NCI-H345 treated with DMSO at 0.1 percent for 48 hours (cell line): ENCODE measurements around the gene SUSD3.

Source experiments
- DNase-seq: peaks from one replicate; lab custom pipeline; 2025; ENCODE audit not compliant: unreplicated experiment; lab: John Stamatoyannopoulos, UW

Gene SUSD3

DNA sequence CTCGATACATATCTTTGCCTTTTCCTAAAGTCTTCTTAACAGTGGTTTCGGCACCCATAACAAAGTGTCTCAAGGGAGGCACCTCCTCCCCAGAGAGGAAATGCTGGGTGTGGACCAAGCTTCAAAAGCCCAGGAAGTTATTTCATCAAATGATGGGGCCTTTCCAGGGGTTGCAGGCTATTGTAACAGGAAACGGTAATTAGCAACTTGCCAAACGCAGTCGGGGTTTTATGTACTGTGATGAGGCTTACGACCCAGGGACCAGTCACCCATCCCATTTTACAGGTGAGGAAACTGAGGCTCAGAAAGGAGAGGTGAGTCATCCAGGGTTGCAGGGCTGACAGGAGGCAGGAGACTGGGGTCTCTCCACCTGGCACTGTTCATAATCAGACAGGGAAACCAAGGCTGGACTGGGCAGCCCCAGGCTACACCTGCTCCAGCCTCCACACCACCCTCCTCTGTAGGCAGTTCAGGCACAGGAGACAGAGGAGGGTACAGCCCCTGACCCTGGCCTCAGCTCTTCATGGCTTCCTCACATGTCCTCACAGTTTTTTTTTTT lies 30.0 kb upstream of the SUSD3 start:
- no peak for DNase-seq

DNA sequence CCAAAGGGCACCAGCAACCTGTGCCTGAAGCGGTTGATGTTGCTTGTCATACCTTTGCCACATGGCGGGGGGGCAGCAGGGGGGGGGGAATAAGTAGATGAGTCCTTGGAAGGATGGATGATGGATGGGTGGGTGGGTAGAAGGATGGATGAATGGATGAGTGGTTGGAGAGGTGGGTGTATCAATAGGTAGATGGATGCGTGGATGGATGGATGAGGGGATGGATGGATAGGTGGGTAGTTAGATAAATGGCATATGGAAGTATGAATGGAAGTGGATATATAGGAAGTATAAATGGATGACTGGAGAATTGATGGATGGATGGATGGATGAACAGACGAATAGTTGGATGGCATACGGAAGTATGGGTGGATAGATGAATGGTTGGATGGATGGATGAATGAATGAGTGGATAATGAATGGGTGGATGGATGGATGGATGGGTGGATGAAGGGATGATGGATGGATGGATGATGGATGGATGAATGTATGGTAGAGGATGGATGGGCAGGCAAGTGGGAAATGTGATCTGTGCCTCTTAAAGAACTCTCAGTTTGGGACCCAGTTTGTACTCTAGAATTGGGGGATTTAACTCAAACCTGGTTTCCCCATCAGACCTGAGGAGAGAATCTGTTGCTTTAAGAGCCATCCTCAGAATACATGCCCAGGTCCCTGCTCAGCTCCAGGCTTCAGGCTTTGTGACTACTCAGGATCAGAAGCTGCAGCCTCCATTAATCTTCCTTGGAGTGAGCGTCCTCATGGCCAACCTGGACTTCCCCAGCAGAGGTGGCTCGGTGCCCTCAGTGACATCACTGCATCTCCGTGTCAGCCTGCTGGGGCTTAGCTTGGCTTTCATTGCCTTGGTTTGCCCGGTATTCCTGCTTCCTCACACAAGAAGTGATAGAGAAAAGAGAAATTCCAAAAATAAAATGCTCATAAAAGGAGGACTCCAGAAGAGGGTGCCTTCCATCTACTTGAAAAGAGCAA lies 27.6 kb upstream of the SUSD3 start:
- DNase-seq, result no peak

DNA sequence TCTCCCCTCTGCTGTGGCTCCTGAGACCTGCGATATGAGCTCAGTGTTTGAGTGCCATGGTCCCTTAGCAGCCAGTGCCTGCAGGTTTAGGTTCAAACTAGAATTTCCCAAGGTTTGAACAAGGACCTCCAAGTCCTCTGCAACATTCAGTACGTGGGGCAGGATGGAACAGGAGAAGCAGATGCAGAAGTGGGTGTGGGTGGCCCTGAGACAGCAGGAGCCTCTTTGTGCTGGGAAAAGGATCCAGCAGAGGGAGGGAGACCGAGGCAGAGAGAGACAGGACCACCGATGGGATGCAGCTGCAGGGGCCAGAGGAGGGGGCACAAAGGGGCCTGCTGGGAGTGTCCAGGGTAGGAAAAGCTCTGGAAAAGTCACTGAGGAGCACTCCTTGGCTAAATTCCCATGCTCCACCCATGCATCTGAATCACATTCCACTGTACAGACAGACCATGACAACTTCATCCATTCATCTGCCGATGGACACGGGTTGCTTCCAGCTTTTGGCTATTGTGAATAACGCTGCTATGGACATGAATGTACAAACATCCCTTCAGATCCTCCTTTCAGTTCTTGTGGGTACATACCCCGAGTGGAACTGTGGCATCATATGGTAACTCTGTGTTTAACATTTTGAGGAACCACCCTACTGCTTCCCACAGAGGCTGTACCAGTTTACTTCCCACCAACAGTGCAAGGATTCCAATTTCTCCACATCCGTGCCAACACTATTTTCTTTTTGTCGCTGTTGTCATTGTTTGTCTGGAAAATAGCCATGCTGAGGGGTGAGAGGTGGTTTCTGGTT lies 26.7 kb upstream of the SUSD3 start:
- DNase-seq, result no peak

DNA sequence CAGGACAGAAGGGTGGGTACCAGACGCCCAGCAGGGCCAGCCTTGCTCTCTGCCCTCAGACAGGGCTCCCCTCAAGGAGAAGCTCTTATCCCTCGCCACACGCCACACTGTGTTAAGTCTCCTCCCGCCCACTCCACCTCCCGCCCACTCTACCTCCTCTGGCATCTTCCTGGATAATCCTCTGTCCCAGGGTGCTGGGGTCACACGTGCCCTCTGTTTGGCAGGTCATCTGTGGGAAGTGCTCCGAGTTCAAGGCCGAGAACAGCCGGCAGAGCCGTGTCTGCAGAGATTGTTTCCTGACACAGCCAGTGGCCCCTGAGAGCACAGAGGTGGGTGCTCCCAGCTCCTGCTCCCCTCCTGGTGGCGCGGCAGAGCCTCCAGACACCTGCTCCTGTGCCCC lies 26.0 kb upstream of the SUSD3 start:
- DNase-seq, result no peak

DNA sequence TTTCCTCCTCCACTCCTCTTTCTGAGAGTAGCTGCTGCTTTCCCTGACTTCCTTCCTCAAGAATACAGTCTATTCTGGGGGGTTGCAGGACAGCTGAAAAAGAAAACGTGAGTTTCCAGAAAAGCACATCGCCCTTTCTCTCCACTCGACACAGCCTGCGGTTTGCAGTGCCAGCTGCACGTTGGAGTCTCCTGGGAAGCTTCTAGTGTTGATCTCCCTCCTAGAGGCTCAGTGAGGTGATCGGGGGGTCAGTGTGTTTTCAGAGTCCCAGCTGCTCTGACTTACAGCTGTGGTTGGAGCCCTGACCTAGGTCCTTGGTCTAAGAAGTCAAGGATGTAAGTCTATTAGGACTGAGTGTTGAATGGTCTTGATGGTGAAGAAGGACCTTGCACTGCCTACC lies 25.0 kb upstream of the SUSD3 start:
- no peak for DNase-seq

DNA sequence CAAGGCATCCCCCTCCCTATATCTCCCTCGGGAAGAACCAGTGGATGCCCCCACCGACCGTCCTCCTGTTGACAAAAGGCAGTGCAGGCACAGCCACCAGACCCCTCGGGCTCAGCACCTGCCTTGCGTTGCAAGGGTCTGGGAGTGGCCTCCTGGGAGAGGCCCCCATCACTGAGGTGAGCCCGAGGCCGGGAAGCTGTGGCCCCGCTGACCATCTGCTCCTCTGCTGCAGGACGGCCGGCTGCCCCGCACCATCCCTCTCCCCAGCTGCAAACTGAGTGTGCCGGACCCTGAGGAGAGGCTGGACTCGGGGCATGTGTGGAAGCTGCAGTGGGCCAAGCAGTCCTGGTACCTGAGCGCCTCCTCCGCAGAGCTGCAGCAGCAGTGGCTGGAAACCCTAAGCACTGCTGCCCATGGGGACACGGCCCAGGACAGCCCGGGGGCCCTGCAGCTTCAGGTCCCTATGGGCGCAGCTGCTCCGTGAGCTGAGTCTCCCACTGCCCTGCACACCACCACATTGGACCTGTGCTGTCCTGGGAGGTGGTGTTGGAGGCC lies 23.3 kb upstream of the SUSD3 start:
- DNase-seq, result no peak

DNA sequence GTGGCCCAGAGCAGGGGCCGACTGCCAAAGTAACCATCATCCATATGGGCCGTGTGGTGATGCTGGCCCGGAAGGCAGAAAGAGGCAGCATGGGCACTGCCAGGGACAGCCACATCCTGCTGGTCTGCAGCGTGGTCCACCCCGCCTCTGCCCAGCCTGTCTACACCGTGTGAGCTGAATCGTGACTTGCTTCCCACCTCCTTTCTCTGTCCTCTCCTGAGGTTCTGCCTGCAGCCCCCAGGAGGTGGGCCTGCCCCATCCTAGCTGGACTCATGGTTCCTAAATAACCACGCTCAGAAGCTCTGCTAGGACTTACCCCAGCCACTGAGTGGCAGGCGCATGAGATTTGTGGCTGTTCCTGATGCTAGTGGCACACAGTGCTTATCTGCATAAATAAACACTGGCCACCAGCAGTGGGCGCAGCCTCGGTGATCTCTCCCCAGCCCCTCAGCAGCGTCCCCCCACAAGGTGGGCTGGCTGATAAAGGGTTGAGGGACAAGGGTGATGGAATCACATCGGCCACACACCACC lies 22.6 kb upstream of the SUSD3 start:
- no peak for DNase-seq

DNA sequence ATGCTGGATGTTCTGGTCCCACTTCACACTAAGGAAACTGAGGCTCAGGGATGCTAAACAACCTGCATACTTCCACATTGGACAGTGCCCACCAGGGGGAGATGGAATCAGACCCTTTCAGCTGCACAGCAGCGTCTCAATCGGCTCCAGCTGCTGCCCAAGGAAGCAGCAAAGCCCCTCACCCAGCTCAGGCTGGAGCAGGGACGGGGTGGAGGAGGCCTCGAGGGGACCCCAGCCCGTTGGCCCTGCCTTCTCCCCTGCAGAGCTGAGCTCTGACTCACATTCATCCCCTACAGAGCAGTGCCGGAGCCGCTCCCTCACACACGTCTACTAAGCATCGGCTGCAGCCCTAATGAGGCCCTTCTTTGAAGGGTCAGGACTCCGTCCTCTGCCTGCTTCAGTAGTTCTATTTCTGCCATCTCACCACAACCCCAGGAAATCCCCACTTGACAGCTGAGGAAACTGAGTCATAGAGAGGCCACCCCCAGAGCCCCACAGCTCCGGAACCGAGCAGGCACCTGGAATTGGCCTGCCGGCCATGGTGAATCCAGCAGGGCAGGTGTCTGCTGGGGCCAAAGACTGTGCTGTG lies 21.5 kb upstream of the SUSD3 start:
- no peak for DNase-seq

DNA sequence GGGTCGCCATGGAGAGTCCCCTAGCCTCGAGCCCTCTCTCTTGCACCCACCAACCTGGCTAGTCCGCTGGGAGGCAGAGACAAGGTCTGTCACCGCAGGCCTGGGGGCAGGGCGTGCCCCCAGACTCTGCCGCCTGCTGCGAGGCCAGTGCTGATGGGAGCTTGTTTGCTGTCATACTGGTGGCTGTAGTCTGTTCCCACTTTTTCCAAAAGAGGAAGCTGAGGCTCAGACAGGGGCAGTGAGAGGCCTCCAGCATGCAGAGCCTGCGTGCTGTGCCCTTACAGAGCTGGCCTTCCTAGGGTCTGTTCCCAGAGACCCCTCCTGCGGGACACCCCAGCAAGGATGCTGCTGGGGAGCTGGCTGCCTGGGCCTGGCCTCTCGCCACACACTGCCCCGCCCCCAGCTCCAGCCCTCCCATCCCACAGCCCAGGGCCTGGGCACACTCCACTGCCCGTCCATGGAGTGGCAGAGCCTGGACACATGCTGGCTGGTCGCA lies 21.0 kb upstream of the SUSD3 start:
- no peak for DNase-seq

DNA sequence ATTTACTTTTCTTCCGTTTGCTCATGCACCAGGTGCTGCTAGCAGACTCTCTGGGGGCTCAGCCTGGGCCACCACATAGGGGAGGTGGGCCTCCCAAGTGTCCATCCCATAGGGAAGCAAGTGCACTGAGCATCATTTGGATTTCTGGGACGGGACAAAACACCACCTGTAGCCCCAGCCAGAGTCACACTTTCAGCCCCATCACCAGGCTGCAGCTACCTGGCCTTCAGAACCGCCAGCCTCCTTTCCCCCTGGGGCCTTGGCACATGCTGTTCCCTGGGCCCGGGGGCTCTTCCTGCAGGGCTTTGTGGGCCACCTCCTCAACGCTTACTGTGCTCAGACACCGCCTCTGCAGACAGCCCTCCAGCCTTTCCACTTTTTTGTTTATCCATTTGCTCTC lies 19.6 kb upstream of the SUSD3 start:
- DNase-seq, result no peak

DNA sequence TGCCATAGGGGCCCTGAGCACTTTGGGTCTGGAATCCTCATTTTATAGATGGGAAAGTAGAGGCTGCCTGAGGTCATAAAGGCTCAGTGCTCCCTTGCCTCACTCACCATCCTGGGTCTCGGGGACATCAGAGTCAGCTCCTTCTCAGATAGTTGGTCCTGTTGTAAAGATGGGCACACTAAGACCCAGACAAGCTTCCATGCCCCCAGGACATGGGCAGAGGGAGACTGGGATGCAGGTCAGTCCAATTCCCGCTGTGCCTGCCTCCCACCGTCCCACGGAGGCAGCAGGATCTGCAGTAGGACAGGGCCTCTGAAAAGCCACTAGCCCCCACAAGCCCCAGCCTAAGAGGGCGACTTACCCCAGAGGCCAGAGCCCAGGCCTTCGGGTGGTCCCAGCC lies 19.0 kb upstream of the SUSD3 start:
- no peak for DNase-seq

DNA sequence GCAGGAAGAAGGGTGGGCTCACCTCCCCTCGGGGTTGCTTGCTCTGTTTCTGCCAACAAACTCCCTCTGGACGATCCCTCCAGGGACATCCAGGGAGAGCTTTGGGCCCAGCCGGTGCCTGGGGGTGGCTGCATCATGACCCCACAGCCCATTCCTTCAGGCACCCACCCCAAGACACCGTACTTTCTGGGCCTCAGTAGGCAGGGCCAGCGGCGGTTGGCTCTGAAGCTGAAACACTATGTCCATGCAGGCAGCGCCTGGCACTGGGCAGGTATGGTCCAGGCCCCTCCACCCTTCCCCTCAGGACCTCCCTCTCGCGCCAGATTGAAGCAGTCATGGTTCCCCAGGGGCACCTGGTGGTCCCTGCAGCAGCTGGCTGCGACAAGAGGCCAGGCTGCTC lies 18.5 kb upstream of the SUSD3 start:
- no peak for DNase-seq

DNA sequence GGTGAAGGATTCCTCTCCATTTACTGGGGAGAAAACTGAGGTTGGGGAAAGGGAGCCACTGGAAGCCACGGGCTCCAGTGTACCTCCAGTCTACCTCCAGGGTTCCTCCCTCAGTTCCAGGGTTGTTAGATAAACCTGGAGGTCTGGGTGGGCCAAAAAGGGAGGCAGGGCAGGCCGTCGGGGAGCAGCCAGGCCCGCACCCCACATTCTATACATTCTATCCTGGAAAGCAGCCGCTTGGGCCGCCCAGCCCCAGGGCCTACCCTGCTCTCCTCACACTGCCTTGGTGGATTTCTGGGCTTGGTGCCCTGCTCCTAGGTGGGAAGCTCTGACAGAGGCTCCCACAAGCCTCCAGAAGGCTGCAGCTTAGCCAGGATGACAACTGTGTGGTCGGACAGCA lies 18.1 kb upstream of the SUSD3 start:
- no peak for DNase-seq

DNA sequence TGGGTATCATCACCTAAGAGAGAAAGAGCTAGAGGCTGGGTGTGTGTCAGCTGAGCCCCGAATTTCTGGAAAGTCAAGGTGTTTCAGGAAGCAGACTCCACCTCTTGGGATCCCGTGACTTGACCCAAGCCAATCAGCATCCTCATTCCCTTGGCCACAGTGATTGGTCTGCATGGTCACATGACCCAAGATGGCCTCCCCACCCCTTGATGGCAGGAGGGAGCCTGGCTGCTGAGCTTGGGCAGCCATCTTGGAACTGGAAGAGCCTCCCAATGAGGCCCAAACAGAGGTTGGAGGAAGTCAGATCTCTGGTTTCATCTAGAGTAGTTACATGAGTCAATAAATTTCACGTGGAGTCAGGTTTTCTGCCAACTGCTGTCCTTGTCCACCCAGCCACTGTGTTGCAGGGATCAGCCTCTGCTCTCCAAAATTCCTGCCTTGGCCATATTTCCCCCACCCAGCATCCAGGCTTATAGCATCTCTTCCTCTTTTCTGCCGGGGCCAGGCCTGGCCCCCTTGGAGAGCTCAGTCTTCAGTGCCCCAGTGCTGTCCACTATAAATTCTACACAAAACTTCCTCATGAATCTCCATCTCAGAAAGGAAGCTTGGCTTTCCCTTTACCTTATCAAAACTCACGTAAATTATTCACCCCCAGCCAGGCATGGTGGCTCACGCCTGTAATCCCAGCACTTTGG lies 17.2 kb upstream of the SUSD3 start:
- no peak for DNase-seq

DNA sequence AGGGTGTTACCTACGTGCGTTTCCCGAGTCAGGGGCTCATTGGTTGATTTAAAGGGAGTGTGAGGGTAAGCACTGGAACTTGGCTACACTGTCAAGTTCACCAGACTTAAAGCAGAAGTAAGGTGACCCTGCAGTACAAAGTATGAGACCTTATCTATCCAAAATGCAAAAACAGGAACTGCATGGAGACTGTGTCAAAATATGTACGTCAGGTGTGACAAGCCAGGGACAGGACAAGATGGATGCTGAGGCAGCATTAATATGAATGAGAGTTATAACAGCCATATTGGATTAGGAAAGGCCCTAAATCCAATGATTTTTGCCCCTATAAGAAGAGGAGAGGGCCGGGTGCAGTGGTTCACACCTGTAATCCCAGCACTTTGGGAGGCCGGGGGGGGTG lies 15.4 kb upstream of the SUSD3 start:
- no peak for DNase-seq

DNA sequence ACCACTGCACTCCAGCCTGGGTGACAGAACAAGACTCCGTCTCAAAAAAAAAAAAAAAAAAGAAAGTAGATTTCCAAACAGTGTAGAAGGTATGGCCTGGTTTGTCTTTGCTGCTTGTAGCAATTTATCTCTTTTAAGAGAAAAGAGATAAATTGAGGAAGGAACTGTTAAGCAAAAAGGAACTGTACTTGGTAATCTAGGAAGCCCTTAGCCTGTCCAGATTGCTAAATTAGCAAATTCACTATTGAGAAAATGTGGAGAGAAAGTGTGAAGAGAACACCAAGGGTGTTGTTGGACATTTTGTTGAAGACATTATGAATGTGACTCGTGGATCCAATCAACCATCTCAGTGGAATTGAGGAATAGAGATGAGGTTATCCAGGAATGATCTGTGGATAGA lies 13.0 kb upstream of the SUSD3 start:
- DNase-seq, result no peak

DNA sequence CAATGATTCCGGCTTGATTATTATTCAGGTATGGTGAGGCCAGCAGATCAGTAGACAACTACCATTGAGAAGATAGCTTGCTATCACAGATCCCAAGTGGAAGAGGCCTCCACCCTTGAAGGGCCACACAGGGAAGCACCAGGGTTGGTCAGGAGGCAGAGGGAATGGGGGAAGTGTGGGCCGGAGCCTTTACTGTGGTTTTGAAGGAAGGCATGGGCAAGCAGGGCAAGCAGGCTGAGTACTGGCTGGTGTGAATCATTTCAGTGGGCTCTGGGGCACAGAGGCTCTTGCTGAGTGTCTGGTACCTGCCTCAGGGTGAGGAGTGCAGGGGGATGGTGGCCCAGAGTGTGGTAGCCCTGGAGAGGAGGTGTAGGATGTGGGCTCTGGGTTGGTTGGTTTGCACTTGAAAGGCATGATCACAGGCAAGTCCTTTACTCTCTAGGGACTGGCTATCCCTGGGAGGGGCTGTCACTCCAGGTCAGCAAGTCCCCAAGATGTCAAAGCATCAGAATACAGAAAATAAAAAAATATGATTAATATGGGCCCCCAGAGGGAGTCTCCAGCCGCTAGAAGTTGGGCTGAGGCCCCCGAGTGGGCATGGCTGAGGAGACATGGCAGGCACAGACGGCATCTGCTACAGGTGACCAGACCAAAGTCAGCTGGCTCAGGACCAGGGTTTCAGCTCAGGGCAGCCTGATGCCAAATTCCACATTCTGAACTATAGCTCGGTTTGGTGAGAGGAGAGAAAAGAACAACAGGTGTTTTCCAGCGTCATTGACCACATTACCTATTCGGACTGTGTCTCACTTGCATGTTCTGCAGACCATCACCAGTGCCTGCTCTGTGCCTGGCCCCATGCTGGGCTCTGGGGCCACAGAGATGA lies 9.7 kb upstream of the SUSD3 start:
- DNase-seq, result no peak

DNA sequence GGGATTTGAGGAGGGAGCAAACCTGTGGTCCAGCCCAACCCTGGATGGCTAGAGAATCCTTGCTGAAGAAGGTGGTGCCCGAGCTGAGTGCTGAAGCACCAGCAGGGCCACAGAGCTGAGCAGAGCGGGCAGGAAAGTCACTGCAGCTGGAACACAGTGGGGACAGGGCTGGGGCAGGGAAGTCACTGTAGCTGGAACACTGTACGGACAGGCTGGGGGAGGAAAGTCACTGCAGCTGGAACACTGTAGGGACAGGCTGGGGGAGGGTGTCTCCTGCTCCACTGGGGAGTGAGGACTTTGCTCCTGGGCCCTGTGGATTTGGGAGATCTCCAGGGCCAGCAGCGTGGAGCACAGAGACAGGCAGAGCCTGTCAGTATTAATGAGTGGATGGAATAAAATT lies 9.0 kb upstream of the SUSD3 start:
- DNase-seq, result no peak

DNA sequence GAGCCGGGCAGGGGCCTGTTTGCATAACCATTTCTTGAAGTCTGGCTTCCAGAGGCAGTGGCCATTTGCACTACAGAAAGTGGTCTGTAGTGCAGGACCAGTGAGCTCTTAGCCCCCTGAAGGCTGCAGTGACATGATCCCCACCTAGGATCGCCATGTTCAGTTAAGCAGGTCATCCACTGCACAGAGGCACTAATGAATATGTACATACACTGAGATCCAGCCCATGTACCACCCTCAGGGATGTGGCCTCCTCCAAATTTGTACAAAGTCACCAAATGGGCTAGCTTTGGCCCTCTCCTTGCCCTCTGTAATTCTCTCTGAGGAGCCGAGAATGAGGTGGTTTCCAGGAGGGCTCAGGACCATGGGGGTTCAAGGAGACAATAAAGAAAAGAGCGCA lies 8.3 kb upstream of the SUSD3 start:
- DNase-seq, result no peak
